GM21619 (cell line): ENCODE results near the gene CYP27A1.
"Not testable (repeated sequence)": the region's sequence is repeated elsewhere in the genome, so short reads cannot be mapped to it uniquely, and the experiment has no call there.

Source experiments
- ATAC-seq: cut with Tn5 transposase; IDR thresholded peaks from one replicate; pipeline ENCODE4 v1.9.1; 2021; ENCODE audit not compliant: unreplicated experiment

CYP27A1 gene

GRCh38 chr2:218772759-218773158, 9.2 kb upstream of the CYP27A1 start:
- ATAC-seq = not testable (repeated sequence)

DNA sequence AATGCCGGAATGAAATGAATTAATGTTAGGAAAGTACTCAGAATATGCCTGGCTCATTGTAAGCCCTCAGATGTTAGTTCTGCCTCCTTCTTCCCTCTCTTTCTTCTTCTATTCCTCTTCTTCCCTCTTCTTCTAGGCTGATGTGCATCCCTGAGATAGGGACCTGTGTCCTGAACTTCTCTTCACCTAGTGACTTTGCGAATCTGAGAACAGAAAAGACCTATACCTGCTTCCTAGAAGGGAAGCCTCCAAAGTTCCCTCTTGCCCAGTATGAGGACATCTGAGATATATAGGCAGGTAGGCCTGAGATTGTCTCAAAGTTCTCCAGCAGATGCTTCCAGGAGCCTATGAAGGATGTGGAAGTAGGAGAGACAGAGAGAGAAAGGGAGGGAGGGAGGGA, 8.1 kb upstream of the CYP27A1 start:
- no peak for ATAC-seq

- ATAC-seq = no peak
Observed at GRCh38 chr2:218776488-218776887, 5.5 kb upstream of the CYP27A1 start.

GRCh38 chr2:218777276-218777990, 4.5 kb upstream of the CYP27A1 start:
- no peak for ATAC-seq

- ATAC-seq = no peak
Observed at GRCh38 chr2:218780046-218780445, 1.9 kb upstream of the CYP27A1 start.

GRCh38 chr2:218780851-218781690, 876 bp upstream of the CYP27A1 start:
- no peak for ATAC-seq

DNA sequence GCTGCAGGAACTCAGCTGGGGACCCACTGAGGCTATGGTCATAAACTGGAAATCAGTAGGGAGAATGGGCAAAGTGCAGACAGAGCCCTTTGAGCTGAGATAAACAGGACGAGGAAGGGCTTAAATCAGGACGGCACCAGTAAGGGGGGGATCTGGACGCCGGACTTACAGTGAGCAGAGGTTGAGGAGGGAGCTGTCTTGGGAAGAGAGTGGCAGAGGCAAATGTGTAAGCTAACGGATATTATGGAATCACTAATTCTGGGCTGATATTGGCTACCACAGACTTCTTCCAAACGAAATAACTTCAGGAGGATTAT, 539 bp downstream of the CYP27A1 start:
- ATAC-seq = no peak

- no peak for ATAC-seq
Observed at GRCh38 chr2:218783688-218784087, 1.7 kb downstream of the CYP27A1 start.

DNA sequence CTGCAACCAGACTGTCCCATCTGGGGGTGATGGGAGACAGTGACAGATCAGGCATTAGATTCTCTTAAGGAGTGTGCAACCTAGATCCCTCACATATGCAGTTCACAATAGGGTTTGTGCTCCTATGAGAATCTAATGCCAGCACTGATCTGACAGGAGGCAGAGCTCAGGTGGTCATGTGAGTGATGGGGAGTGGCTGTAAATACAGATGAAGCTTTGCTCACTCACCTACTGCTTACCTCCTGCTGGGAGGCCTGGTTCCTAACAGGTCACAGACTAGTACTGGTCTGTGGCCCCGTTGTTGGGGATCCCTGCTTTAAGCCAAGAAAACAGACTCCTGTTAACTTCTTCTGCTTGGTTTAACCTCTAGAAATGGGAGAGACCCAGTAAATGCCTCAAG, 3.2 kb downstream of the CYP27A1 start:
- ATAC-seq = no peak

GRCh38 chr2:218786133-218786532, 4.2 kb downstream of the CYP27A1 start:
- no peak for ATAC-seq

DNA sequence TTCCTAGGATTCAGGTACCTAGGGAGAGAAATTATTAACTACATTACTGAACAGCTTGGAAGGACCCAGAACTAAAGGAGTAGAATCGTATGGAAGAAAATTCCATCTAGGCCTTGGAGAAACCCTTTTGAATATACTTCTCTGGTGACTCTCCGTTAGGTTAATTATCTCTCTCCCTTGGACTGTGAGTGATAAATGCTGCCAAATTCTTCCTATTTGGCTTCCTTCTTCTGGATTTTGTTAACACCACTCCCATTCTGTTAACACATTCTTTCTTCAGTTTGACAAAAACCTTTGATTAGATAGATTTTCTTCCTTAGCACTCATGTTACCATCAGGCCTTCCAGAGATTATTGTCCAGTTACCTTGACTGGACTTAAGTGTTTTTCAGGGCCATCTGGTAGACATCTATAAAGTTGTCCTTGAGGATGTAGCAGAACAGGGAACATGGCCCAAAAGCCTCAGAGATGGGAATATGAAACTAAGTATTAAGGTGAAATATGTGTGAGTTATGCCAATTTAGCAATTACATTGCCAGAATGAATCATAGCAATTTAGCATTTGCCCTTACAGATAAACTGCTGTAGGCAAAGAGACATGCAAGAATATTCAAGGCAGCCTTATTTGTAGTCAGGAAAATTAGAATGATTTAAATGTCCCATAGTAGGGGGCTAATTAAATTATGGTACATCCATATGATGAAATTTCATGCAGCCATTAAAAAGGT, 6.7 kb downstream of the CYP27A1 start:
- no peak for ATAC-seq

- ATAC-seq = no peak
Observed at GRCh38 chr2:218792433-218792832, 10.5 kb downstream of the CYP27A1 start.

DNA sequence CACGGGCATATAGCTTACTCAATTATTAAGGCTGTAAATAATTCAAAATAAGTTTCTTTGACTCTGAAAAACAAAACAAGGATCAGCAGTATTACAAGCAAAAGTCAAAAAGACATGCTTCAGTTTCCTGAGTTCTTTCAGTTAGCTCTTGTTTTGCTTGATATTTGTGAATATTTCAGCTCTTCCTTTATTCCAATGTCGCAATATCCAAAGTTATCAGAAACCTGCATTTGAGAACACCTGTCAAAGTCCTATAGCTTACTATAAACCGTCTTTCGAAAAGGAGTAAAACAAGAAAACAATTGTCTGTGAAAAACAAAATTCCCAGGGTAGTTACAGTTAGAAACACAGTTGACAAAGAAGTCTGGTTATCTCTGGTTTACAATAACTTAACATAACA, 14.7 kb downstream of the CYP27A1 start:
- ATAC-seq = no peak

DNA sequence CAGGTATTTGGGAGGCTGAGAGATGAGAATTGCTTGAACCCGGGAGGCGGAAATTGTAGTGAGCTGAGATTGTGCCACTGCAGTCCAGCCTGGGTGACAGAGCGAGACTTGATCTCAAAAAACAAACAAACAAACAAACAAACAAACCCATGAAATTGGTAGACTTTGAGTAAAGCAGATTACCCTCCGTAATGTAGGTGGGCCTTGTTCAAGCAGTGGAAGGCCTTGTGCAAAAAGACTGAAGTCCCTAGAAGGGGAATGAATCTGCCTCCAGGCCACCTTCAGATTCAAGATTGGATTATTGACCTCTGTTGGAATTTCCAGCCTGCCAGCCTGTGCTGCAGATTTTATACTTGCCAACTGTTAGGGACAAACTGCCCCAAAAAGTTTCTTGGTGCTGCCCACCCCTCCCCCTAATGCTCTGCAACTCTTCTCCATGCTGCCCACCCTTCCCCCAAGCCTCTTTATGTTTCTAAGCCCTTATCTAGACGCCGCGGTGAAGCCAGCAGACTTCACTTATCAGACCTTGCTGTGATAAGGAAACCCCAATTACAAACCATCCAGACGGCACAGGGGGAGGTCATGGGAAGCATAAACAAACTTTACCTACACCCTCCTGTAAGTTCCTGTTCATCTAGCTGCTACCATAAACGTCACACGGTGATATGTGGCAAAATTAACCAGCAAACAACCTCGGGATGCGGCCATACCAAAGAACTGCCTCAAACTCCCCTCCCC, 17.0 kb downstream of the CYP27A1 start:
- ATAC-seq = no peak

DNA sequence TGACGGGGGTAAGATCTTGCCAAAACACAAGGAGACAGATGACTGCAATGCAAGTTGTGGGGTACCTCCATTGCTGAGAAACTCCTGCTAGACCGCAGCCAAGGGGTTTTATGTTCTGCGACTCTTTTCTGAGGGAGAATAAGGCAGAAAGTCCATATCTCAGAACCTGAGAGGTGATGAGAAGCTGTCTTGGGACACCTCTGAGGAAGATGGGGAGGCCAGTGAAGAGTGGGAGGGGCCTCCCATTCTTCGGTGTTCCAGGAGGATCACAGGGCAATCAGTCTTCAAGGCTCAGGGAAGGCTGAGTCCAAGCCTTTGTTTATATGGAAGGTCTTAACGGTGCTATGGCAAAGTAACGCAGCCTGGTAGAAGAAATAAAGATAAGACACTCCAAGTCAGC, 18.0 kb downstream of the CYP27A1 start:
- no peak for ATAC-seq

GRCh38 chr2:218802386-218802994, 20.5 kb downstream of the CYP27A1 start:
- no peak for ATAC-seq

DNA sequence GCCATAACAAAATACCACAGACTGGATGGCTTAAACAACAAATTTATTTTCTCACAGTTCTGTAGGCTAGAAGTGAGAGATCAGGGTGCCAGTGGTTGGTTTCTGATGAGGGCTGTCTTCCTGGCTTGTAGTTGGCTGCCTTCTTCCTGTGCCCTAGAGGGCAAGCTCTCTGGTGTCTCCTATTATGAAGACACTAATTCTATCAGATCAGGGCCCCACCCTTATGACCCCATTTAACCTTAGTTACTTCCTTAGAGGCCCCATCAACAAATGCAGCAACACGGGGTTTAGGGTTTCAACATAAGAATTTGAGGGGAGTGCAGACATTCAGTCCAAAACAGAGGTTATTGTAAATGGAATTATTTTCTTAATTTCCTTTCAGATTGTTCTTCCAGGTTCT, 22.9 kb downstream of the CYP27A1 start:
- ATAC-seq = no peak

GRCh38 chr2:218805627-218806026, 23.7 kb downstream of the CYP27A1 start:
- ATAC-seq = no peak

GRCh38 chr2:218806346-218806978, 24.5 kb downstream of the CYP27A1 start:
- no peak for ATAC-seq

GRCh38 chr2:218807626-218808025, 25.7 kb downstream of the CYP27A1 start:
- ATAC-seq = no peak
